Activated gamma-delta T cell treated with anti-CD3 and anti-CD28 coated beads, Interleukin-2, amount 50 U/mL, for 16 hours (primary cell): Measurements from ENCODE around the gene VN1R5.
"Not testable (repeated sequence)": the region's sequence is repeated elsewhere in the genome, so short reads cannot be mapped to it uniquely, and the experiment has no call there.

ENCODE experiments used
- DNase-seq: peaks from one replicate; pipeline ENCODE4 v3.0.0-alpha.2; 2020; ENCODE audit warnings: low read depth

VN1R5 gene

DNA sequence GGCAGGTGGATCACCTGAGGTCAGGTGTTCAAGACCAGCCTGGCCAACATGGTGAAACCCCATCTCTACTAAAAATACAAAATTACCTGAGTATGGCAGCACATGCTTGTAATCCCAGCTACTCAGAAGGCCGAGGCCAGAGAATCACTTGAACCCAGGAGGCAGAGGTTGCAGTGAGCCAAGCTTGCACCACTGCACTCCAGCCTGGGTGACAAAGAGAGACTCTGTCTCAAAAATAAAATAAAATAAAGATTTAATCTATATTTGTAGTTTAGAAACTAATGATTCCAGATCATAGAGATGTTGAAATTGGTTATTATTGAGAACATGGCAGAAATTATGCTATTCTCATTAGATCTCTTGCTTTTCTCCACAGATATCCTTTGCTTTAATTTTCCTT lies at the start of gene VN1R5:
TSS of gene VN1R5 (plus strand) at position 301 of the 400 bp plus-strand sequence.
- not testable (repeated sequence) for DNase-seq

DNA sequence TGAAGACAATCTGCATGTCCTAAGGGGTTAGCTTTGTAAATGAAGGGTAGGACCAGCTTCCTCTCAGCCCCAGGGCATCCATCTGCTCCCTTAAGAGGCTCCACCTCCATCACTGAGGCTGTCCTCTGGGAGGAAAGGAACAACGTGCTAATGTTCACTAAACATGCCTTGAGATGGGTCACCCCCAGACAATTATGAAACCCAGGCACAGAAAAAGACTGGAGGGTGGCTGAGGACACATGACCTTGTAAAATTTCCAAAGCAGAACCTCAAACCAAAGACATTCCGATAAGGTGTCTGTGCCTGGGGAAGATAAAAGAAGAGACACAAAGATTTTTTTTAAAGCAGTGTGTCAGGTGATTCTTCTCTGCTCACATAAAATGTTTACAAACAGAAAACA lies 46.5 kb upstream of the VN1R5 start:
- DNase-seq = no peak

DNA sequence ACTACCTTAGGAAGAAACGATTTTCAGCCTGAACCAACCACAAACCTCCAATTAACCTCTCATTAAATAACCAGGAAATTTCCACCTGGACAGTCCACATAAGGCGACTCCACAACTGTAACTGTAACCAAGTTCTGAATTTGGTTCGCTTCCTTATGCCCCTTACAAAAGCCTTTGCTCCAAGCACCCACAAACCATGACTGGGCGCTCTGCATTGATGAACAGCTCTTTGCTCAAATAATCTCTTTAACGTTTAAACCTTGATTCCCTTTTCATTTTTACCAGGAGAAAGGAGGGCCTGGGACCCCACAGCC lies 45.9 kb upstream of the VN1R5 start:
- DNase-seq = no peak

GRCh38 chr1:247210376-247211117 lies 45.3 kb upstream of the VN1R5 start:
- peak; percentile 92 for DNase-seq

GRCh38 chr1:247211339-247211738 lies 44.5 kb upstream of the VN1R5 start:
- no peak for DNase-seq

- DNase-seq = no peak
These were observed 43.9 kb upstream of the VN1R5 start for GRCh38 chr1:247212012-247212411.

- no peak for DNase-seq
These were observed 43.0 kb upstream of the VN1R5 start for GRCh38 chr1:247212627-247213617.

- DNase-seq = no peak
These were observed 39.6 kb upstream of the VN1R5 start for GRCh38 chr1:247216261-247216660.

DNA sequence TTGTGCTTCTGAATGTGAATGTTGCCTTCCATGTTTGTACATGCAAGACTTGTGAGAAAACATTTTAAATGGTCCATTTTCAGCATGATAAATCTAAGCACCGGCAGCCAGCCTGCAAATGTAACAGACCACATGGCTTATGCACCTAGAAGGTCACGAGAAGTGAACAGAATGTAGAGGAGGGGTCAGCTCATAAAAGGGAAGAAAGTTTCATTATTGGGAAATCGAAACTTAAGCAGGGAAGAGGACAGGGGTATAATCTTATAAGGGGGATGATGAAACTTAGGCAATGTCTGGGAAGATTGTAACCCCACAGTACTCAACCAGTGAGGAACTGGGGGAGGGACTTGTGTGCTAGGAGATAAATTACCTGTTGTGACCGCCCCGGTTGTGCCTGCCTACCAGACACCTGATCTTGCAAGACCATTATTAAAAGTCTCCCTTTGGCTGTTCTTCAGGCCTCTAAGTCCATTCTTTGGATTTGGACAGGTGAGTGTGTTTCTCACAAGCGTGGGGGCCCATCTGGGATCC lies 37.7 kb upstream of the VN1R5 start:
- no peak for DNase-seq

DNA sequence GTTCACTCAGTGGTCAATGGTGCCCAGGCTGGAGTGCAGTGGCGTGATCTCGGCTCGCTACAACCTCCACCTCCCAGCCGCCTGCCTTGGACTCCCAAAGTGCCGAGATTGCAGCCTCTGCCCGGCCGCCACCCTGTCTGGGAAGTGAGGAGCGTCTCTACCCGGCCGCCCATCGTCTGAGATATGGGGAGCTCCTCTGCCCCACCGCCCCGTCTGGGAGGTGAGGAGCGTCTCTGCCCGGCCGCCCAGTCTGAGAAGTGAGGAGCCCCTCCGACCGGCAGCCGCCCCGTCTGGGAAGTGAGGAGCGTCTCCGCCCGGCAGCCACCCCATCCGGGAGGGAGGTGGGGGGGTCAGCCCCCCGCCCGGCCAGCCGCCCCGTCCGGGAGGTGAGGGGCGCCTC lies 35.6 kb upstream of the VN1R5 start:
- DNase-seq = not testable (repeated sequence)

DNA sequence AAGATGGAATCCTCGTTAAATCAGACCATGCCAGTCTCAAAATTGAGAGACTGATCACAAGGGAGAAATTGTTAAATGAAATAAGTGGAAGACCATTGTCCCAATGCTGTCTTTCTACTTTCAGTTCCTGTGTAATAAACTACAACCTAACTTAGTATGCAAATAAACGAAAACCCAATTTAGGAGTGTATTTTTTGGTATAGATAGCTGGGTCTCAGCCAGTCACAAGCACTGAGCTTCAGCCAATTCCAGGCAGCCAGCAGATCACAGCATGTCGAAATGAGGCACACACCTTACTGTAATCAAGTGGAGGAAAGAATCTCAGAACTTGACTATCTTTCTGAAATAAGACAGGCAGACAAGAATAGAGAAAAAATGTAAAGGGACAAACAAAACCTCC lies 33.0 kb upstream of the VN1R5 start:
- no peak for DNase-seq

DNA sequence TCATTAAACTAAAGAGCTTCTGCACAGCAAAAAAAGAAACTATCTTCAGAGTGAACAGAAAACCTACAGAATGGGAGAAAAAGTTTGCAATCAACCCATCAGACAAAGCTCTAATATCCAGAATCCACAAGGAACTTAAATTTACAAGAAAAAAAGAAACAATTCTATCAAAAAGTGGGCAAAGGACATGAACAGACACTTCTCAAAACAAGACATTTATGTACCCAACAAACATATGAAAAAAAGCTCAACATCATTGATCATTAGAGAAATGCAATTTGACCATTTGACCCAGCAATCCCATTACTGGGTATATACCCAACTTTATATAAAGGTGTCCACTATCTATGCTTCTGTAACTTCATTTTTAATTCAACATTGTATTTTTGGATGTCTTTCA lies 31.1 kb upstream of the VN1R5 start:
- no peak for DNase-seq

DNA sequence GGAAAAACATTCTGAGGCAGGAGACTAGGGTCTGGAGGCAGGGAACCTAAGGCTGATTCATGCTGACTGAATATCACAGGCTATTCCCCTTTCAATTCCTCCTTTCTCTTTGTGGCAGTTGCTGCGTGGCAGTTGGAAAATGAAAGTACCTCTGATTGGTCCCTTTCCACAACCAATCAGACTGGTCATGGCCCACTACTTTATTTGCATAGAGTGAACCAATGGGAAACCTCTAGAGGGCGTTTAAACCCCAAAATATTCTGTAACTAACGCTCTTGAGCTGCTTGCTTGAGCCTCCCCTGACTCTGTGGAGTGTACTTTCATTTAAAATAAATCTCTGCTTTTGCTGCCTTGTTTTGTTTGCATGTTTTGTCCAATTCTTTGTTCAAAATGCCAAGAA lies 27.7 kb upstream of the VN1R5 start:
- no peak for DNase-seq

- DNase-seq = no peak
These were observed 14.2 kb upstream of the VN1R5 start for GRCh38 chr1:247241691-247242090.

GRCh38 chr1:247243524-247244137 lies 12.2 kb upstream of the VN1R5 start:
- no peak for DNase-seq

- DNase-seq = no peak
These were observed 9.4 kb upstream of the VN1R5 start for GRCh38 chr1:247246325-247247115.

DNA sequence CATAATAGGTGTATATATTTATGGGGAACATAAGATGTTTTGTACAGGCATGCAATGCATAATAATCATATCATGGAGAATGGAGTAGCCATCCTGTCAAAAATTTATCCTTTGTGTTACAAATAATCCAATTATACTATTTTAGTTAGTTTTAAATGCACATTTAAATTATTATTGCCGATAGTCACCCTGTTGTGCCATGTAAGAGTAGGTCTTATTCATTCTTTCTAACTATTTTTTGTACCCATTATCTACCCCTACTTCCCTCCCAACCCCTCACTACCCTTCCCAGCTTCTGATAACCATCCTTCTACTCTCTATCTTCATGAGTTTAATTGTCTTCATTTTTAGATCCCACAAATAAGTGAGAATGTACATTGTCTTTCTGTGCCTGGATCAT lies 8.3 kb upstream of the VN1R5 start:
- DNase-seq = no peak

DNA sequence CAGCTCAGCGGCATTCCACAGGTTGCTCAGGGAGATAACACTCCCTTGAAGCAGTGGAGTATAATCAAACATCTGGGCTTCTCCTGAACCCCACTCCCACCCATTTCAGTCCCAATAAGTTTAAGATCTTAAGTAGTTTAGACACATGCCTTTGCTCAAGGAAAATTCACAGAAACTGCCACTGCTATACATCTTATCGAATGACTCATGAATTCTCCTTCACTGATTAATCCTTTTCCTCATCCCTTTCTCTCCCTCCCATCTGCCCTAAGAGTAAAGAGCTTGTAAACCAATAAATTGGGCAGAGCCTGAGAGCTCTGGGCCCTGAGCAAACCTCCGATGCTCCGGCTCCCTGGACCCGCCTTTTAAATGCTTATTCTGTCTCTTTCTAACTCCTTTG lies 10.2 kb downstream of the VN1R5 start:
- DNase-seq = no peak

DNA sequence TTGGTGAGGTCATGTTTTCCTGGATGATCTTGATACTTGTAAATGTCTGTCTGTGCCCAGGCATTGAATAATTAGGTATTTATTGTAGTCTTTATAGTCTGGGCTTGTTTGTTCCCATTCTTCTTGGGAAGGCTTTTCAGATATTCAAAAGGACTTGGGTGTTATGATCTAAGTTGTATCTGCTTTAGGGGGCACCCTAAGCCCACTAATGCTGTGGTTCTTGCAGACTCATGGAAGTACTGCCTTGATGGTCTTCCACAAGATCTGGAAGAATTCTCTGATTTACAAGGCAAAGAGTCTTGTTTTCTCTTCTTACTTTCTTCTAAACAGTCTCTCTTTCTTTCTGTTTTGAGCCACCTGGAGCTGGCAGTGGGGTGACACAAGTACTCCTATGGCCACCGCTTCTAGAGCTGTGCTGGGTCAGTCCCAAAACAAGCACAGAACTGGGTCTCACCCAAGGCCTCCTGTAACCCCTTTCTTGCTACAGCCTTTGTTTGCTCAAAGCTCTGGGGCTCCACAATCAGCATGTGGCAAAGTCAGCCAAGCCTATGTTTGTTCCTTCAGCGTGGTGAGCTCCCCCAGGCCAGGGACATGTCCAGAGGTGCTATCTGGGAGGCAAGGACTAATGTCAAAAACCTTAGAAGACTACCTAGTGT lies 12.6 kb downstream of the VN1R5 start:
- DNase-seq = no peak

DNA sequence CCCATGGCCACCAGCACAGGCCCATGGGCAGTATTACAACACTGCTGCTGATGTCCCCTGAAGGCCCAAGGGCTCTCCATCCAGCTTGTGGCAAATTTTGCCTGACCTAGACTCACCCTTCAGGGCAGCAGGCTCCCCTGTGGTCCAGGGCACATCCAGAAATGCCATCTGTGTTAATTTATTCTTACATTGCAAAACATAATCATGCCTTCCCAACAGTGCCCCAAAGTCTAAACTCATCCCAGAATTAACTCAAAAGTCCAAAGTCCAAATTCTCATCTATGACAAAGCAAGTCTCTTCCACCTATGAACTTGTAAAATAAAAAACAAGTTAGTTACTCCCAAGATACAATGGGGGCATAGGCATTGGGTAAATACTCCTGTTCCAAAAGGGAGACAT lies 13.3 kb downstream of the VN1R5 start:
- no peak for DNase-seq

DNA sequence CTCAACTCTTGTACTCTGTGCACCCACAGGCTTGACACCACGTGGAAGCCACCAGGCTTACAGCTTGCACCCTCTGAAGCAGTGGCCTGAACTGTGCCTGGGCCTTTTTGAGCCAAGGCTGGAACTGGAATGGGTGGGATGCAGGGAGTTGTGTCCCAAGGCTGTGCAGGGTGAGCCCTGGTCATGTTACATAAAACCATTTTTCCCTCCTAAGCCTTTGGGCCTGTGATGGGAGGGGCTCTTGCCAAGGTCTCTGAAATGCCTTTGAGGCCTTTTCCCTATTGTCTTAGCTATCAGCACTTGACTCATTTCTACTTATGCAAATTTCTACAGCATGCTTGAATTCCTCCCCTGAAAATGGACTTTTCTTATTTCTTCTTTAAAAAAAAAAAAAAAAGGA lies 14.1 kb downstream of the VN1R5 start:
- DNase-seq = no peak
